Uterus (tissue), 4 donors: ENCODE measurements around the gene MEIS1. TPM values are rescaled to one million over a fixed set of nuclear protein-coding genes. Genes with fewer than 3 reads are reported as not detected.

Source experiments
- DNase-seq, 2 donors: peaks; one replicate each; pipeline ENCODE4 v3.0.0-alpha.2; 2019 to 2020
- H3K27ac ChIP-seq, 2 donors: fragments of 200-600 bp; sonication (generic); 1 replicate in 1 of 2; 2 replicates in 1 of 2; pipeline ENCODE4 v1.5.1; 2016 to 2018
- H3K27me3 ChIP-seq, 2 donors: fragments of 200-600 bp; sonication (generic); one replicate each; pipeline ENCODE4 v1.5.1; 2018 to 2019; ENCODE audit warnings: control low read depth in 1 of 2
- H3K36me3 ChIP-seq, 2 donors: fragments of 200-600 bp; sonication (generic); one replicate each; pipeline ENCODE4 v1.5.1; 2019; ENCODE audit warnings: control low read depth in 1 of 2
- H3K4me1 ChIP-seq, 2 donors: fragments of 200-600 bp; sonication (generic); one replicate each; pipeline ENCODE4 v1.5.1; 2018 to 2019; ENCODE audit warnings: control low read depth in 1 of 2
- H3K4me3 ChIP-seq, 2 donors: fragments of 200-600 bp; sonication (generic); 1 replicate in 1 of 2; 2 replicates in 1 of 2; pipeline ENCODE4 v1.5.1; 2018 to 2019; ENCODE audit warnings: mild to moderate bottlenecking in 1 of 2
- H3K9me3 ChIP-seq, 2 donors: fragments of 200-600 bp; sonication (generic); one replicate each; pipeline ENCODE4 v1.5.1; 2019; ENCODE audit warnings: control low read depth in 1 of 2
- POLR2A ChIP-seq, 2 donors: fragments of 450-650 bp; IDR thresholded peaks; one replicate each; pipeline ENCODE4 v1.6.1; 2016; ENCODE audit warnings: antibody characterized with exemption in 2 of 2, mild to moderate bottlenecking in 1 of 2, moderate library complexity in 1 of 2
- intact Hi-C: fragments of 100-400 bp; cut with DNase I; formaldehyde crosslinking; loops from one replicate; pipeline ENCODE4 v1.15.1; 2023; ENCODE audit warnings: low total_unique reads
- total RNA-seq, 4 donors: library from RNA; depleted of rRNA in 3 of 4; stranded (reverse); fragments of >200 nt in 3 of 4; gene quantifications; one replicate each; pipeline versions ENCODE4 v1.1.0 to v1.2.4, GENCODE V29; 2014 to 2023
- TF ChIP-seq, protein P1 (sequence below), 4 experiments: fragments of 200-600 bp in 2 of 4; fragments of 450-650 bp in 2 of 4; sonication (generic) in 2 of 4; IDR thresholded peaks; one replicate each; pipeline ENCODE4 v1.5.1; 2016 to 2019; ENCODE audit warnings: antibody characterized with exemption in 4 of 4, mild to moderate bottlenecking in 2 of 4, moderate library complexity in 1 of 4
- donor health status: DM: yes; HTN: yes; CAD: no.

Gene MEIS1
- total RNA-seq, 4 donors from 2014 or later: 110 to 418 (median 233) TPM

DNA sequence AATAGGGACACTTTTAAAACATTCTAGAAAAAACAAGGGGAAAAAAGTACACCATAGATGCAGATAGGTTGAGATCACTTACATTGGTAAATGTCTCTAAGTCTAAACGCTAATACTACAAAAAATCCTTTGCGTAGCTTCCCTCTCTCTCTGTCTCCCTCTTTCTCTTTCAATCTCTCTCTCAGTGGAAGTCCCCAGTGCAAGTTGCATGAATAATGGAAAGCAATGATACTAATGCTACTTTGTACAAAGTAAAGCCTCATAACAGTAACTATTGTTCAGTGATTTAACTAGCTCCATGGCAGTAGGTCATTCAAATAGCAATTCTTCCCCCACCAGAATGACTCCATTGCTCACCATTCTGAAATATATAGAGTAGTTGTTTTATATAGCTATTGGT is 12.8 kb downstream of the MEIS1 start:
- H3K36me3 ChIP-seq: no peaks in the 10 kb centered on the region
- peak overlapping the region; percentile 96 to 100 for H3K27ac ChIP-seq
- DNase-seq: no peak
- TF ChIP-seq, protein P1, sequence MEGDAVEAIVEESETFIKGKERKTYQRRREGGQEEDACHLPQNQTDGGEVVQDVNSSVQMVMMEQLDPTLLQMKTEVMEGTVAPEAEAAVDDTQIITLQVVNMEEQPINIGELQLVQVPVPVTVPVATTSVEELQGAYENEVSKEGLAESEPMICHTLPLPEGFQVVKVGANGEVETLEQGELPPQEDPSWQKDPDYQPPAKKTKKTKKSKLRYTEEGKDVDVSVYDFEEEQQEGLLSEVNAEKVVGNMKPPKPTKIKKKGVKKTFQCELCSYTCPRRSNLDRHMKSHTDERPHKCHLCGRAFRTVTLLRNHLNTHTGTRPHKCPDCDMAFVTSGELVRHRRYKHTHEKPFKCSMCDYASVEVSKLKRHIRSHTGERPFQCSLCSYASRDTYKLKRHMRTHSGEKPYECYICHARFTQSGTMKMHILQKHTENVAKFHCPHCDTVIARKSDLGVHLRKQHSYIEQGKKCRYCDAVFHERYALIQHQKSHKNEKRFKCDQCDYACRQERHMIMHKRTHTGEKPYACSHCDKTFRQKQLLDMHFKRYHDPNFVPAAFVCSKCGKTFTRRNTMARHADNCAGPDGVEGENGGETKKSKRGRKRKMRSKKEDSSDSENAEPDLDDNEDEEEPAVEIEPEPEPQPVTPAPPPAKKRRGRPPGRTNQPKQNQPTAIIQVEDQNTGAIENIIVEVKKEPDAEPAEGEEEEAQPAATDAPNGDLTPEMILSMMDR (IDR thresholded peaks at IDR 0.05): no peak
- no peak for TF ChIP-seq POLR2A (IDR thresholded peaks at IDR 0.05)
- intact Hi-C loops: no loop called here
- no peaks in the 10 kb centered on the region for H3K27me3 ChIP-seq
- H3K9me3 ChIP-seq: no peaks in the 10 kb centered on the region
- no peaks in the 10 kb centered on the region for H3K4me1 ChIP-seq
- H3K4me3 ChIP-seq: peak overlapping the region; percentile 80 to 97

DNA sequence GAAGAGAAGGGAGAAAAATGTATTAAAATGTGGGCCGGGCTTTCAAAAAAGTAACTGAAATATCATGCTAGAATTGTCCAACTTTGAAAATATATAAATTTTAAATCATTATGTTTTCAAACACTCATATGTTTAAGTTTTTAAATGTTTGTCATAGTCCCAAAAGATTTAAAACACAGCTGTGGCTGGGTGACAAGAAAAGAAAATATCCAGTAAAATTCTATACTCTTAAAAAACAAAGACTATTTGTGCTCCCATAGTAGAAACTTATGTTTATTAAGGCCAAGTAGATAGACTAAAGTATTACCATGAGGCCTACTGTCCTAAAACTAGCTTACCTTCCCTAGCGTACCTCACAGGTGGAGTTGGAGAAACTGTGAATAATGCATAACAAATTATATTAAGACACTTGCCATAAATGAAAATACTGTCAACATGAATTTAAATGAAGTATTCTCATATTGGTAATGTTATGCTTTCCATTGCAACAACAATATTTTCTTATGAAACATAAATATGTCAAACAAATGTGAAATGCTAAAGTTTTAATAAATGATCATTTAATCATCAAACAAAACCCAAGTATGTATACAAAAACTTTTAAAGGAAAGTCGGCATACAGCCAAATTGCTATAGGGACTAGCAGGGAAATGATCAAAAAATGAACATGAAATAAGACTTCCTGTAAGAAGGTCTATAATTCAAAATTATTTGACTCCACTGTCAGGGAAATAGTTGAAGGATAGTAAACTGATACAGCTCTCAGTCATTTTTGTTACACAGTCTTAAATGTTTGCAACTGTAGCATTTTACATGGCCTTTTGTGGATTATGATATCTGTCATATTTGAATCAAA is 13.4 kb downstream of the MEIS1 start:
- no peaks in the 10 kb centered on the region for H3K27me3 ChIP-seq
- H3K36me3 ChIP-seq: no peaks in the 10 kb centered on the region
- intact Hi-C loops: no loop called here
- H3K9me3 ChIP-seq: no peaks in the 10 kb centered on the region
- peaks cover 0 to 6% of the 10 kb centered on the region in 2 donors for H3K4me1 ChIP-seq
- no peak for DNase-seq
- H3K4me3 ChIP-seq: peak overlapping the region in 1 of 2 donors; percentile 80
- TF ChIP-seq, protein P1 (IDR thresholded peaks at IDR 0.05): no peak
- no peak for TF ChIP-seq POLR2A (IDR thresholded peaks at IDR 0.05)
- H3K27ac ChIP-seq: peak overlapping the region; percentile 96 to 100

DNA sequence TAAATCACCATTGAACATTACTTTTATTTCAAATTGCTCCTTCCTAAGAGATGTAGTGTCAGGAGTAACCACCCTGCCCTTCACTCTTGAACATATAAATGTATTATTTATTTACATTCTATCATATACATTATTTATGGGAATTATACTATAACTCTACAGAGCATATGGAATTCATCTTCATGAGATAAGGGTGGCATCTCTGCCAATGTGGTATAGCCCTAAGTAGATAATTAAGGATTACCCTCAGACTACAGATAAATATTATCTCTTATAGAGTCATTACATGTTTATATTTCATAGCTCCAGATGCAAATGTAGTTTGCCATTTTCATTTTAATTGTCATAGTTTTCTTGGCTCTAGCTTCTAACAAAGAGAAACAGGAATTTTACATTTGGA is 17.3 kb downstream of the MEIS1 start:
- Histone ChIP-seq H3K27ac (peak overlapping the region in 1 of 2 donors; percentile 100), H3K9me3 (no peaks in the 10 kb centered on the region), H3K36me3 (no peaks in the 10 kb centered on the region), H3K27me3 (no peaks in the 10 kb centered on the region), H3K4me3 (no peak overlapping the region), H3K4me1 (peaks cover 13 to 22% of the 10 kb centered on the region in 2 donors)
- intact Hi-C loops: no loop called here
- DNase-seq: no peak
- TF ChIP-seq, protein P1 (IDR thresholded peaks at IDR 0.05): no peak
- no peak for TF ChIP-seq POLR2A (IDR thresholded peaks at IDR 0.05)

DNA sequence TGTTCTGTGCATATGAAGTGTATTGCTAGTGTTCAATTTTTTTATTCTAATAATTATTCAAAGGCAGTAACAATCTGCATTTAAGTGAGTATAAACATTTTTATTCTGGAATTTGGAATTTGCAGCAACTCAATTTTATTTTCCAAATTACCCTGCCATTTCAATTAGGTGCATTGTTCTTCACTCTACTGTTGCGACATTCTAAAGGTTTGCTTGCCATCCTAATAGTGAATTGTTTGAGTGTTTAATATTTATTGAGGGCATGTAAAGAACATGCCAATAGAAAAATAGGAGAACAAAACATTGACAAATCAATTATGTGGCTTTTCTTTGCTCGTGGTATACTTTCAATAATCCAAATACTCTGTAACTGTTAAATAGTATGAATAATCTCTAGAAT is 18.0 kb downstream of the MEIS1 start:
- Histone ChIP-seq H3K4me3 (no peak overlapping the region), H3K27ac (peak overlapping the region in 1 of 2 donors; percentile 100), H3K9me3 (no peaks in the 10 kb centered on the region), H3K36me3 (no peaks in the 10 kb centered on the region), H3K4me1 (peaks cover 13 to 22% of the 10 kb centered on the region in 2 donors), H3K27me3 (no peaks in the 10 kb centered on the region)
- DNase-seq: no peak
- TF ChIP-seq POLR2A (IDR thresholded peaks at IDR 0.05): no peak
- TF ChIP-seq, protein P1 (IDR thresholded peaks at IDR 0.05): no peak
- intact Hi-C loops: no loop called here

DNA sequence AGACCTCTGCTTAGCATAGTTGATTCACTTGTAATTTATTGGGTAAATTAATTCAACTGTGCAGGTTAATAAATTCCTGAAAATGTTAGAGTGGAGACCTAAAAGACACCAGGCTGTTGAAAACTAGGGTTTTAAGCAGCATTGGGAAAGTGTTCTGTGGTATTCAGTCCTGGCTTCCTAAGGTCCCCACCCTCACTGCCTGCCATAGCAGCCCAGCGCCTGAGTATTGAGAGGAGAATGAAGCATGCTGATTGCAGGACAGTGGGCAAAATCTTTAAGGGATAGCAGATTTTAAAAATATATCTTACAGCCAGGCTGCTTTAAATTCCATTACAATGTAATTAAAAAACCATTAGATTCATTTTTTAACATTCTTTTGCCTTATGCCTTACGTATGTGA is 20.6 kb downstream of the MEIS1 start:
- H3K9me3 ChIP-seq: no peaks in the 10 kb centered on the region
- TF ChIP-seq, protein P1 (IDR thresholded peaks at IDR 0.05): no peak
- H3K4me1 ChIP-seq: peaks cover 13 to 22% of the 10 kb centered on the region in 2 donors
- no peak for DNase-seq
- peak overlapping the region in 1 of 2 donors; percentile 100 for H3K27ac ChIP-seq
- intact Hi-C loops: no loop called here
- H3K36me3 ChIP-seq: no peaks in the 10 kb centered on the region
- H3K4me3 ChIP-seq: no peak overlapping the region
- no peaks in the 10 kb centered on the region for H3K27me3 ChIP-seq
